ENCODE results near the gene ETV6.

Gene ETV6

DNA sequence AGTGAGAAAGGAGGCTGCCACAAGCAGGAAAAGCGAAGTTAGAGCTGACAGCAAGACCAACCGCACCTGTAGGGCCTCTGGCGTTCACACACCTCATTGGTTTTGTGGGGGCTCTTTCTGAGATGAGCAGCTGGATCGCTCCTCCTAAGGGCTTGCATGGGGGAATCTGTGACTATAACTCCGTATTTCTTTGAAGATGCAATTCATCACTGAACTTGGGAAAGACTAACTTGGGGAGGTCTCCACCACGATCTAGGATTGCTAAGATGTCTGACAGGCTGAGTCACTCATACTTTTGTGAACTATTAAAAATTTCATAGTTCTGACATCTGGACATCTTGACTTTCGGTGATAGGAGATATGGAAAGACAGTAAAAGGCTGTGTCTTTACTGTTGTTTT is 173.6 kb downstream of the ETV6 start:
- intact Hi-C loops (cut with DNase I): no loop called here

GRCh38 chr12:11823593-11823992 is 174.1 kb downstream of the ETV6 start:
- no peak for DNase-seq
- intact Hi-C loops (cut with DNase I): no loop called here

More for the DNA sequence above, 173.6 kb downstream of the ETV6 start:
- DNase-seq: peak in 1 of 42 donors; percentile 49

- intact Hi-C loops (cut with DNase I): no loop called here
- peak in 1 of 42 donors; percentile 41 for DNase-seq
Observed at GRCh38 chr12:11824069-11824468, 174.6 kb downstream of the ETV6 start.

GRCh38 chr12:11824736-11825135 is 175.3 kb downstream of the ETV6 start:
- peak in 1 of 42 donors; percentile 14 for DNase-seq
- intact Hi-C loops (cut with DNase I): no loop called here

GRCh38 chr12:11825278-11825677 is 175.8 kb downstream of the ETV6 start:
- intact Hi-C loops (cut with DNase I): no loop called here
- peak in 1 of 42 donors; percentile 34 for DNase-seq

DNA sequence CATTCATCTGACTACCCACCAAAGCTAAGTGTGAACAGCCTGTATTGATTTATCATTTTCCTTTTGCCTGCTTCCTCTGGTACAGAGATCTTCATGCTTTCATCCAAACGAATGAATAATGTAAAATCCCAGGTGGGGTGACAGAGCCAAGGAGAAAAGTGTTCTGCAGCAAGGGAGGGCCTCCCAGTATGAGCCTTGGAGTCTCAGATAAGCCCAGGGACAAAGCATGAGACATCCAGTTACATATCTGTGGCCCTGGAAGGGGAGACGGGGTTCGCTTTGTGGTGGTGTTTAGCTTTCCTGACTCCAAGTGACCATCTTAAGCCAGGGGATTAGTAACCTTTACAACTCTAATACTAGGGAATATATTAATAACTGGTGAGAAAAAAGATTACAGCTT is 177.1 kb downstream of the ETV6 start:
- peak in 1 of 42 donors; percentile 38 for DNase-seq
- intact Hi-C loops (cut with DNase I): no loop called here

- peak in 24 of 42 donors; percentile 16 to 75 (median 46) for DNase-seq
- intact Hi-C loops (cut with DNase I): no loop called here
Observed at GRCh38 chr12:11827091-11828061, 177.9 kb downstream of the ETV6 start.

DNA sequence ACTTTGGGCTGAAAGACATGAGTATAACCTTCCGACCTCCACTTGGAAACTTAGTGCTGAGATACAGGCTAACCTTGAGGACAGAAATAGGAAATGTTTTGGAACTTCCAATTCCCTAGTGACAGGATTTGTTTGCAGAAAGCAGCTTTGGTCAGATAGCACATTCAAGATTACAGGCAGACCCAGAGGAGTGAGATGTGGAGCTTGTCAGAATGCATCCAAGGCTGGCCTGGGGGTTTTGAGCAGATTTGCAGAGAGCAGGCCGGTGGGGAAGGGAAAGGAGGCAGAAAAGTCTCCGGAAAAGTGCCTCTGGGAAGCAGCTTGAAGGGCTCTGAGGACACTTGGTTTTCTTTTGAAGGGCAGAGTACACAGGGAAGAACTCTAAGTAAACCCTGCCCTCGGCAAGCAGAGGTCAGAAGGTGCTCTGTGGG is 180.3 kb downstream of the ETV6 start:
- intact Hi-C loops (cut with DNase I): loop anchor here (10.0 kb wide), 1 partner anchor 65 kb away; no protein-coding TSS in a partner anchor
- DNase-seq: no peak

GRCh38 chr12:11830307-11830801 is 180.9 kb downstream of the ETV6 start:
- DNase-seq: no peak
- intact Hi-C loops (cut with DNase I): loop anchor here (10.0 kb wide), 1 partner anchor 66 kb away; no protein-coding TSS in a partner anchor

GRCh38 chr12:11832093-11832492 is 182.6 kb downstream of the ETV6 start:
- intact Hi-C loops (cut with DNase I): loop anchor here (10.0 kb wide), 1 partner anchor 67 kb away; no protein-coding TSS in a partner anchor
- DNase-seq: no peak

- DNase-seq: no peak
- intact Hi-C loops (cut with DNase I): loop anchor here (10.0 kb wide), 1 partner anchor 69 kb away; no protein-coding TSS in a partner anchor
Observed at GRCh38 chr12:11833174-11833895, 183.9 kb downstream of the ETV6 start.

GRCh38 chr12:11834104-11834812 is 184.8 kb downstream of the ETV6 start:
- DNase-seq: no peak
- intact Hi-C loops (cut with DNase I): loop anchor here (10.0 kb wide), 1 partner anchor 69 kb away; no protein-coding TSS in a partner anchor

DNA sequence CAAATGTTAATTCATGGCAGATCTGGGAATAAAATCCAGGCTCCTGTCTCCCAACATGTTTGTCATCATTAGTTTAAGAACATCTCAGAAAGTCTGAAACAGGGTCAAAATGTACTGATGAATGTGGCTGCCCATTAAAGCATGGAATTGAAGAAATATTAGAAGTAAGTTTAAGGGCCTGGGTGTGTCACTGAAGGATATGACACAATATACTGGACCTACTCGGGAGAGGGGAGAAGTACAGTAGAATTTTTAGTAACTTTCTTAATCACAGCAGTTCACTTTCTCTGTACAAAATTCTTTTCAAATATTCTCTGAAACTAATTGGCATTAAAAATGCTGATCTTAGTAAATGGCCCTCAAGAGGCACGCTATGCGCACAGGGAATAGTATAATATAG is 185.5 kb downstream of the ETV6 start:
- intact Hi-C loops (cut with DNase I): loop anchor here (10.0 kb wide), 1 partner anchor 70 kb away; no protein-coding TSS in a partner anchor
- DNase-seq: no peak

DNA sequence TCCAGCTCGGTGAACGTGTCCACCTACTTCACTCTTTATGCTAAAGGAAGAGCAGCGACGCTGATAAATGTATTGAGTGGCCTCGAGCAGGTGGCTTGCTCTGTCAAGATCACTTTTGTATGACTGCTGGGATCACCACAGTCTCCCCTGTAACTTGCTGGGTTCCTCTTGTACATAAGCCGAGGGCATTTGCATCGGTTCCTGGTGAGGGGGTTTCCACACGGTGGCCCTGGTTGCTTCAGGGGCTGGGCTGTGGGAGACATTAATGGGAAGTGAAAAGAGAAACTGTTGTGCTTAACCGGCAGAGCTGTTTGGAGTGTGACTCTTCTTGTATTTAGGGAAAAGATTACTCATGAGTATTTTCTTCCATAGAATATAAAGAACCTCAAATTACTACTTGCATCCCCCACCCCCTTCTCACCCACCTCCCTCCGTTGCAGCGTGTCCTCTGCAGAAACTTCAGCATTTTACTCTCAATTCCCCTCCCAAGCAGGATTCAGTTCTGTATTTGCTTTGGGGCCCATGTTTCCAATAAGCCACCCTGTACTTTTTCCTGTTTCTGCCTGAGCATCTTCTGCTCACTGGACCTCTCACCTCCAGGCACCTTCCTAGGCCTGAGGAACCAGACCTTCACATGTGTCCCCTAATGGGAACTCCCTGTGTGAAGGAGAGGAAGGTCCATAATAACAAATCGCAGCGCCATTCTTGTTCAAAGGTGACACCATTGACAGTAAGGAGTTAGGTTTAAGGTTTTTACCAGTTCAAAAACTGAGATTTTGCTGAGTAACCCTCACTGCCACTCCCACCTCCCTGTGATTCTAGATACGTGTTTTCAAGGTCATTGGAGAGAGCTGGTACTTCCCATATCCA is 187.0 kb downstream of the ETV6 start:
- peak in 8 of 42 donors; percentile 29 to 70 (median 45) for DNase-seq
- intact Hi-C loops (cut with DNase I): loop anchor here (10.0 kb wide), 1 partner anchor 72 kb away; no protein-coding TSS in a partner anchor

GRCh38 chr12:11837216-11837934 is 187.9 kb downstream of the ETV6 start:
- no peak for DNase-seq
- intact Hi-C loops (cut with DNase I): loop anchor here (10.0 kb wide), 1 partner anchor 73 kb away; no protein-coding TSS in a partner anchor

DNA sequence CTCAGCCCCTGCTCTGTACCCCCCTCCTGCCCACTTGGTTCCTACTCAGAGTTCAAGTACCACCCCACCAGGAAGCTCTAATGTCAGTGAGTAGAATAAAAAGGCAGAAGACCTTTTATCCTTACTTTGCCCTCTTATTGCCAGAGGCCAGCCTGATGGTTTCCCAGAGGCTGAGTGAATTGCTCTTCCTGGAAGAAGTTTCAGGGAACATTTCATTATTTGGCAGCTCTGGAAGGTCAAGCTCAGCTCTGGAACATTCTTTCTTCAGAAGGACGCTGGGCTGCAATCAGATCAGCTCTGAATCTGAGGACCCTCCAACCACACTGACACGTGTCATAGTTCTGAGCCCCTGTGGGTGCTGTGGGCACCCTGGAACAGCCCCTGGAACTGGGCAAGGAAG is 188.9 kb downstream of the ETV6 start:
- DNase-seq: no peak
- intact Hi-C loops (cut with DNase I): loop anchor here (10.0 kb wide), 1 partner anchor 74 kb away; no protein-coding TSS in a partner anchor
